Measurements from ENCODE around the gene PIP5K1B. TPM values are rescaled to one million over a fixed set of nuclear protein-coding genes. Genes with fewer than 3 reads are reported as not detected.

Gene PIP5K1B
- total RNA-seq, 1 experiment from 2014 or later = 2.5 TPM

- H4K20me1 ChIP-seq (ENCODE audit: control insufficient read depth, insufficient read depth, insufficient read length) = no peaks in the 10 kb centered on the region
- no peak overlapping the region for H4K5ac ChIP-seq (ENCODE audit: insufficient read length, low read depth, low read length)
- H3K79me2 ChIP-seq (ENCODE audit: insufficient read depth, low read length) = no peaks in the 10 kb centered on the region
- no peak overlapping the region for H2BK12ac ChIP-seq (ENCODE audit: insufficient read length, low read depth, low read length)
- H3K4me3 Mint-ChIP-seq = no peak overlapping the region
- H2BK15ac ChIP-seq (ENCODE audit: low read depth, low read length) = no peak overlapping the region
- H3K79me1 ChIP-seq (ENCODE audit: insufficient read depth, low read depth, low read length, poor library complexity, severe bottlenecking) = no peaks in the 10 kb centered on the region
- no peak overlapping the region for H2BK120ac ChIP-seq (ENCODE audit: low read depth, low read length, poor library complexity, severe bottlenecking)
- no peak overlapping the region for H4K8ac ChIP-seq (replicated peaks; ENCODE audit: insufficient read length, low read depth, low read length)
- H3K36me3 Mint-ChIP-seq (ENCODE audit: insufficient read depth in 1 of 3, low read depth in 3 of 3) = no peaks in the 10 kb centered on the region
- no peak for TF ChIP-seq CTCF (conservative IDR thresholded peaks at IDR 0.05)
- H3K23me2 ChIP-seq (ENCODE audit: insufficient read length, low read depth, low read length, poor library complexity, severe bottlenecking) = no peaks in the 10 kb centered on the region
- no peak overlapping the region for H3K23ac ChIP-seq (ENCODE audit: insufficient read length, low read depth, low read length)
- no peak overlapping the region for H3K4ac ChIP-seq (ENCODE audit: low read depth, low read length)
- no peak overlapping the region for H2AK5ac ChIP-seq (ENCODE audit: insufficient read length, low read length)
- H2AFZ ChIP-seq (ENCODE audit: low read length) = no peak overlapping the region
- no peak overlapping the region for H3K27ac ChIP-seq (ENCODE audit: insufficient read length, low read depth, low read length)
- peaks cover 3% of the 10 kb centered on the region for H3K4me1 ChIP-seq (ENCODE audit: insufficient read depth, low read length)
- H3K9me3 Mint-ChIP-seq = no peaks in the 10 kb centered on the region
- no peaks in the 10 kb centered on the region; the same call in none of the 2 replicates for H3K27me3 Mint-ChIP-seq (ENCODE audit: low read depth)
- H3K4me1 Mint-ChIP-seq = peaks cover 12 to 14% of the 10 kb centered on the region in 2 experiments
- H3K27me3 ChIP-seq (ENCODE audit: insufficient read depth, low read length) = no peaks in the 10 kb centered on the region
- H3K18ac ChIP-seq (ENCODE audit: insufficient read length, low read depth, low read length) = no peak overlapping the region
- no peak overlapping the region for H4K91ac ChIP-seq (ENCODE audit: insufficient read length, low read depth, low read length)
- H2BK20ac ChIP-seq (ENCODE audit: low read depth, low read length, poor library complexity, severe bottlenecking) = no peak overlapping the region
- H2BK5ac ChIP-seq (ENCODE audit: insufficient read length, low read length) = no peak overlapping the region
- no peak overlapping the region for H3K9ac ChIP-seq (ENCODE audit: extremely low read depth, insufficient read length, low read length)
- no peak for DNase-seq
- H3K14ac ChIP-seq (ENCODE audit: insufficient read depth, low read length) = no peak overlapping the region
- no peak overlapping the region for H3K56ac ChIP-seq (ENCODE audit: insufficient read length, low read depth, low read length)
- no peak overlapping the region for H3K27ac Mint-ChIP-seq
- H3K9me3 ChIP-seq (ENCODE audit: control insufficient read depth, low read depth, low read length) = no peaks in the 10 kb centered on the region
- no peak overlapping the region for H3T11ph ChIP-seq (ENCODE audit: low read length)
- no peak overlapping the region for H3K4me2 ChIP-seq (ENCODE audit: insufficient read depth, insufficient read length, low read length)
- WGBS (ENCODE audit: extremely low coverage, insufficient read length, low lambda C conversion rate) = no CpG with 5 or more reads among the region's 3 CpGs
Measured at GRCh38 chr9:68741704-68742332, 36.8 kb downstream of the PIP5K1B start.
